GM19468 (cell line): ENCODE measurements around the gene MTUS2.
"Not testable (repeated sequence)": the region's sequence is repeated elsewhere in the genome, so short reads cannot be mapped to it uniquely, and the experiment has no call there.

Experiments used
- ATAC-seq: cut with Tn5 transposase; IDR thresholded peaks from one replicate; pipeline ENCODE4 v1.9.1; 2021; ENCODE audit warnings: mild to moderate bottlenecking, moderate library complexity, moderate number of reproducible peaks; ENCODE audit not compliant: unreplicated experiment; ENCODE audit errors: extremely low read depth

The MTUS2 gene

GRCh38 chr13:29281932-29282495 lies 461.9 kb downstream of the MTUS2 start:
- ATAC-seq = no peak

- no peak for ATAC-seq
Observed at GRCh38 chr13:29284726-29285125, 464.6 kb downstream of the MTUS2 start.

GRCh38 chr13:29287237-29287636 lies 467.1 kb downstream of the MTUS2 start:
- ATAC-seq = no peak

GRCh38 chr13:29292045-29292444 lies 471.9 kb downstream of the MTUS2 start:
- ATAC-seq = no peak

- no peak for ATAC-seq
Observed at GRCh38 chr13:29294821-29295220, 474.7 kb downstream of the MTUS2 start.

GRCh38 chr13:29301027-29301426 lies 480.9 kb downstream of the MTUS2 start:
- ATAC-seq = no peak

- no peak for ATAC-seq
Observed at GRCh38 chr13:29304148-29304547, 484.0 kb downstream of the MTUS2 start.

GRCh38 chr13:29310806-29311205 lies 490.7 kb downstream of the MTUS2 start:
- ATAC-seq = no peak

- ATAC-seq = no peak
Observed at GRCh38 chr13:29315847-29316246, 495.7 kb downstream of the MTUS2 start.

- ATAC-seq = no peak
Observed at GRCh38 chr13:29317828-29318227, 497.7 kb downstream of the MTUS2 start.

GRCh38 chr13:29318741-29319140 lies 498.6 kb downstream of the MTUS2 start:
- no peak for ATAC-seq

GRCh38 chr13:29319451-29319850 lies 499.3 kb downstream of the MTUS2 start:
- ATAC-seq = no peak

- ATAC-seq = no peak
Observed at GRCh38 chr13:29323954-29324353, 503.8 kb downstream of the MTUS2 start.

- ATAC-seq = no peak
Observed at GRCh38 chr13:29324601-29325000, 504.5 kb downstream of the MTUS2 start.

- ATAC-seq = no peak
Observed at GRCh38 chr13:29328501-29328900, 508.4 kb downstream of the MTUS2 start.

- ATAC-seq = no peak
Observed at GRCh38 chr13:29336356-29336755, 516.2 kb downstream of the MTUS2 start.

GRCh38 chr13:29339386-29340272 lies 519.5 kb downstream of the MTUS2 start:
- ATAC-seq = no peak

- not testable (repeated sequence) for ATAC-seq
Observed at GRCh38 chr13:29345860-29346582, 525.9 kb downstream of the MTUS2 start.

GRCh38 chr13:29355029-29355428 lies 534.9 kb downstream of the MTUS2 start:
- no peak for ATAC-seq

GRCh38 chr13:29359181-29359580 lies 539.0 kb downstream of the MTUS2 start:
- ATAC-seq = no peak

- ATAC-seq = no peak
Observed at GRCh38 chr13:29361716-29362115, 541.6 kb downstream of the MTUS2 start.
